Bone marrow (tissue), 2 donors: ENCODE measurements around the gene ZNF346.

ENCODE experiments used
- DNase-seq, 2 donors: peaks; one replicate each; lab custom pipeline; 2025; lab: John Stamatoyannopoulos, UW

Gene ZNF346

GRCh38 chr5:177067503-177067902, 45.0 kb downstream of the ZNF346 start:
- DNase-seq, result no peak

GRCh38 chr5:177070536-177071191, 48.2 kb downstream of the ZNF346 start:
- no peak for DNase-seq

GRCh38 chr5:177071666-177072385, 49.3 kb downstream of the ZNF346 start:
- peak; percentile 9 to 83 for DNase-seq

DNA sequence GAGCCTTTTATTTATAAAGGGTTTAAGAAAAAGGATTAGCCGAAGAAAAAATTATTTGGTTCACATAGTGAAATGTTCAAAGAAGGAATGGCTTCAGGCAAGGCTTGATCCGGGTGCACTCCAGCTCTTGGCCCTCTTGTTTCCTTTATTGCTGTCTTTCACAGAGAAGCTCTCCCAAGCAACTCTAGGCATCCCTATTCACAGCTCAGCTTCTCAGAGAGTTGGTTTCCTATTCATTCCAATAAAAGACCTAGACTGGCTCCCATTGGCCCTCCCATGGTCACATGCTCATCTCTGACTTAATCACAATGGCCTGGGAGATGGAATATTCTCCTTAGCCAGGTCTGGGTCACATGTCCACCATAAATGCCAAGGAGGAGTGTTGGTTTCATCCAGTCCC, 54.8 kb downstream of the ZNF346 start:
- DNase-seq, result no peak

GRCh38 chr5:177079606-177080005, 57.1 kb downstream of the ZNF346 start:
- no peak for DNase-seq

GRCh38 chr5:177080265-177080664, 57.8 kb downstream of the ZNF346 start:
- DNase-seq, result no peak

- DNase-seq, result no peak
Observed at GRCh38 chr5:177081859-177082258, 59.4 kb downstream of the ZNF346 start.

GRCh38 chr5:177083357-177083756, 60.9 kb downstream of the ZNF346 start:
- DNase-seq, result no peak

GRCh38 chr5:177084175-177084574, 61.7 kb downstream of the ZNF346 start:
- no peak for DNase-seq

DNA sequence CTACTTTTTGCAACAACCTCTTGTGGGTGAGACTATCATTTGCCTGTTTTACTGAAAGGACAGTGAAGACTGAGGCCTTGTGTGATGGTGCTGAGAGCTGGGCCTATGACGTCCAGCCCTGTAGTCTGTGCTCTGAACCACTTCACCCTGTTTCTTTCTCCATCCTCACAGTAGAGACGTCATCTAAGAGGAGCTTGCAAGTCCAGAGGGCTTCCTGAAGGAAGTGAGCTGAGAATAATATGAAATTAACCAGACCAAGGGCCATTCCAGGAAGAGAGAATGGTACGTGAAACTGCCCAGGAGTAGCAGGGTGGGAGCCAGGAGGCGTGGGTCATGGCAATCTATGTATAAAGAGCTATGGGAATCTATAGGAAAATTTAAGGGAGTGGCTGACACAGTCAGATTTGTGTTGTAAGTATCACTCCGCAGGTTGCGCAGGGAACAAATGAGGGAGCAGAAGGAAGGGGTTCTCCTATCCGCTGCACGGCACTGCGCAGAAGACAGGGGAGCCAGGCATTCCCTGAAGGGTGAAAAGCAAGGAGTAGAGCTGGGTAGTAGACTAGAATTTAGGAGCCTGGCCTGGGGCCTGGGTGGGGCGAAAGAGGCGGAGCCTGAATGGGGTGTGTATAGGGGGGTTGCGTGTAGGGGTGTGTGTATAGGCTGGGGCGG, 63.6 kb downstream of the ZNF346 start:
- DNase-seq, result no peak

DNA sequence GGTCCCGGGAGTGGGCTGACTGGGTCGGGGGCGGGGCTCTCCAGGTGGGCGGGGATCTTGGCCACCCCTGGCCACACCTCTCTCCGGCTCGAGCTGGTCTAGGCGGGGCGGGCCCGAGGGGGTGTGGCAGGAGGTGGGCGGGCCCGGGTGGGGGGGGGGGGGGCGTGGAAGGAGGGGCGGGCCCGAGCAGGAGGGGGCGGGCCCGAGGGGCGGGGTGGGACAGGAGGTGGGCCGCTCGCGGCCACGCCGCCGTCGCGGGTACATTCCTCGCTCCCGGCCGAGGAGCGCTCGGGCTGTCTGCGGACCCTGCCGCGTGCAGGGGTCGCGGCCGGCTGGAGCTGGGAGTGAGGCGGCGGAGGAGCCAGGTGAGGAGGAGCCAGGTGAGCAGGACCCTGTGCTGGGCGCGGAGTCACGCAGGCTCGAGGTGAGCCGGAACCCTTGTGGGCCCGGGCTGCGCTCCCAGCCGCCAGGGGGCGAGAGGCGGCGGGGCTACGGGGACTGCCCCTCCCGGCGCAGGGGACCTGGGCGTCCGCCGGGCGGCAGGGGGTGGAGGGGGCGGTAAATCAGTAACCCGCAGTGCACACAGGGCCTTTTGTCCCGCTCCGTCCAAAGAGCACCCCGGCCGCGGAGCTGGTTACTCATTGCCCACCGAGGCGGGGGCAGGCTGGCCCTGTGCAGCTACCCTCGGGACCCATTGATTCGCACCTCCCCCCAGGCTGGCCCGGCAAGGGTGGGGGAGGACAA, 64.3 kb downstream of the ZNF346 start, which contains the start of gene FGFR4:
TSS of gene FGFR4 (plus strand) at position 262 of the 744 bp plus-strand sequence. CDS start 2,688 bp downstream, outside the sequence.
- DNase-seq, result peak; percentile 9 to 28

- no peak for DNase-seq
Observed at GRCh38 chr5:177087398-177088005, 65.0 kb downstream of the ZNF346 start.

GRCh38 chr5:177089127-177089526, 66.6 kb downstream of the ZNF346 start:
- no peak for DNase-seq

DNA sequence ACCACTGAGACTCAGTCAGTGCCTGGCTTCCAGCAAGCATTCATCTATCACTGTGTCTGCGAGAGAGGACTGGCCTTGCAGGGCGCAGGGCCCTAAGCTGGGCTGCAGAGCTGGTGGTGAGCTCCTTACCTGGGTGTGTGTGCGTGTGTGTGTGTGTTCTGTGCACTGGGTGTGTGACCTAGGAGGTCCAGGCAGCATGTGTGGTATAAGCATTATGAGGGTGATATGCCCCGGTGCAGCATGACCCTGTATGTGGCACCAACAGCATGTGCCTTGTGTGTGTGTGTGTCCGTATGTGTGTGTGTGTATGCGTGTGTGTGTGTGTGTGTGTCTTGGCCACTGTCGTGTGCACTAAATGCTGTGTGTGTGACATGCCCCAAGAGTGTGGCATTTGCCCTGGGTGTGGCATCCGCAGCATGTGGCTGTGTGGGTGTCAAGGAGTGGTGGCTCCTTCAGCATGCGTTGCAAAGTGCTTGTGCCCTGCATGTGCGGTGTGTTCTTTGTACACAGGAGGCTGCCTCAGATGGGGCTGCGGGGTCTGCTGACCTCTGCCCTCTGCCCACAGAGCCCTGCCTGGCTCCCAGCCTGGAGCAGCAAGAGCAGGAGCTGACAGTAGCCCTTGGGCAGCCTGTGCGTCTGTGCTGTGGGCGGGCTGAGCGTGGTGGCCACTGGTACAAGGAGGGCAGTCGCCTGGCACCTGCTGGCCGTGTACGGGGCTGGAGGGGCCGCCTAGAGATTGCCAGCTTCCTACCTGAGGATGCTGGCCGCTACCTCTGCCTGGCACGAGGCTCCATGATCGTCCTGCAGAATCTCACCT, 67.5 kb downstream of the ZNF346 start:
- no peak for DNase-seq

DNA sequence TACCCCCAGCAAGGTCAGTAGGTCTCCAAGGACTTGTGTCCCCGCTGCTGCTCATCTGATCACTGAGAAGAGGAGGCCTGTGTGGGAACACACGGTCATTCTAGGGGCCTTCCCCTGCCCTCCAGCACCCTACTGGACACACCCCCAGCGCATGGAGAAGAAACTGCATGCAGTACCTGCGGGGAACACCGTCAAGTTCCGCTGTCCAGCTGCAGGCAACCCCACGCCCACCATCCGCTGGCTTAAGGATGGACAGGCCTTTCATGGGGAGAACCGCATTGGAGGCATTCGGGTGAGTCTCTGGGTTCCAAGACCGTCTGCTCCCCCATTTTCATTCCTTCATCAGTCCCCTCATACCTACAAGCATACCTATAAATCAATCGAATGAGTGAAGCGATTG, 68.3 kb downstream of the ZNF346 start:
- DNase-seq, result no peak

GRCh38 chr5:177091232-177091631, 68.7 kb downstream of the ZNF346 start:
- DNase-seq, result no peak

DNA sequence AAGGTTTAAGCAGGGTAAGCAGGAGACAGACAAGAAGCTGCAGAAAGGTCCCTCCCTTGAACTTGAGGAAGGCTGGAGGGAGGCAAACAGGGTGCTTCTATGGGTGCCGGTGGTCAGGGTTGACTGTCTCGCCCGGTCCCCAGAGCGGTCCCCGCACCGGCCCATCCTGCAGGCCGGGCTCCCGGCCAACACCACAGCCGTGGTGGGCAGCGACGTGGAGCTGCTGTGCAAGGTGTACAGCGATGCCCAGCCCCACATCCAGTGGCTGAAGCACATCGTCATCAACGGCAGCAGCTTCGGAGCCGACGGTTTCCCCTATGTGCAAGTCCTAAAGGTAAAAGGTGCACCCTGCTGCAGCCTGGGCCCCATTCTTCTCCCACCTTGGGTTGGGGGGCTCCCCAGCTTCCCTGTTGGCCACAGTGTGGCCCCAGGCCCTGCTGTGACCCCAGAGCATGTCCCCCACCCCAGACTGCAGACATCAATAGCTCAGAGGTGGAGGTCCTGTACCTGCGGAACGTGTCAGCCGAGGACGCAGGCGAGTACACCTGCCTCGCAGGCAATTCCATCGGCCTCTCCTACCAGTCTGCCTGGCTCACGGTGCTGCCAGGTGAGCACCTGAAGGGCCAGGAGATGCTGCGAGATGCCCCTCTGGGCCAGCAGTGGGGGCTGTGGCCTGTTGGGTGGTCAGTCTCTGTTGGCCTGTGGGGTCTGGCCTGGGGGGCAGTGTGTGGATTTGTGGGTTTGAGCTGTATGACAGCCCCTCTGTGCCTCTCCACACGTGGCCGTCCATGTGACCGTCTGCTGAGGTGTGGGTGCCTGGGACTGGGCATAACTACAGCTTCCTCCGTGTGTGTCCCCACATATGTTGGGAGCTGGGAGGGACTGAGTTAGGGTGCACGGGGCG, 69.9 kb downstream of the ZNF346 start:
- no peak for DNase-seq

GRCh38 chr5:177093082-177093712, 70.7 kb downstream of the ZNF346 start:
- DNase-seq, result no peak

- DNase-seq, result no peak
Observed at GRCh38 chr5:177093803-177094202, 71.3 kb downstream of the ZNF346 start.
